Gastroesophageal sphincter (tissue), 4 donors: ENCODE measurements around the gene PEX5. TPM values are rescaled to one million over a fixed set of nuclear protein-coding genes. Genes with fewer than 3 reads are reported as not detected.

Experiments
- ATAC-seq: fragments of 150-250 bp; one replicate; pipeline ENCODE4 v1.9.1; 2016; ENCODE audit warnings: mild to moderate bottlenecking, moderate library complexity
- H3K27ac ChIP-seq, 4 donors: fragments of 200-600 bp; sonication (generic) in 3 of 4; 1 replicate in 3 of 4; 2 replicates in 1 of 4; pipeline ENCODE4 v1.5.1; 2016 to 2019
- H3K27me3 ChIP-seq: fragments of 200-600 bp; sonication (generic); one replicate; pipeline ENCODE4 v1.5.1; 2019
- H3K36me3 ChIP-seq, 2 donors: fragments of 200-600 bp; sonication (generic); one replicate each; pipeline ENCODE4 v1.5.1; 2019; ENCODE audit warnings: control low read depth in 1 of 2
- H3K4me1 ChIP-seq, 3 donors: fragments of 200-600 bp; sonication (generic); 1 replicate in 2 of 3; 2 replicates in 1 of 3; pipeline ENCODE4 v1.5.1; 2016 to 2019; ENCODE audit warnings: control low read depth in 2 of 3
- H3K4me3 ChIP-seq, 2 donors: fragments of 200-600 bp; sonication (generic); one replicate each; pipeline ENCODE4 v1.5.1; 2019; ENCODE audit warnings: mild to moderate bottlenecking in 1 of 2, moderate library complexity in 1 of 2
- H3K9me3 ChIP-seq, 3 donors: fragments of 200-600 bp; sonication (generic); one replicate each; pipeline ENCODE4 v1.5.1; 2017 to 2019; ENCODE audit warnings: control low read depth in 2 of 3
- CTCF ChIP-seq, 4 experiments: fragments of 200-600 bp in 2 of 4; fragments of 450-650 bp in 2 of 4; sonication (generic) in 1 of 4; IDR thresholded peaks; one replicate each; pipeline ENCODE4 v1.5.1; 2017 to 2019; ENCODE audit warnings: antibody characterized with exemption in 4 of 4, mild to moderate bottlenecking in 2 of 4, moderate library complexity in 2 of 4
- EP300 ChIP-seq: sonication (generic); formaldehyde crosslinking; IDR thresholded peaks from one replicate; pipeline ENCODE4 v1.6.1; 2017; ENCODE audit warnings: antibody characterized with exemption, mild to moderate bottlenecking
- POLR2A ChIP-seq, 2 donors: fragments of 450-650 bp; IDR thresholded peaks; one replicate each; pipeline ENCODE4 v1.6.1; 2017; ENCODE audit warnings: antibody characterized with exemption in 2 of 2, mild to moderate bottlenecking in 2 of 2, moderate library complexity in 1 of 2
- POLR2AphosphoS5 ChIP-seq: sonication (generic); formaldehyde crosslinking; IDR thresholded peaks from one replicate; pipeline ENCODE4 v1.6.1; 2017; ENCODE audit warnings: antibody characterized with exemption
- WGBS, 2 donors: methylation state at CpG; one replicate each; pipeline ENCODE4 v1.1.5; 2018; ENCODE audit warnings: low coverage in 1 of 2; 5-methylcytosine and 5-hydroxymethylcytosine counted together
- total RNA-seq, 4 donors: library from RNA; depleted of rRNA; stranded (reverse); fragments of >200 nt; gene quantifications; one replicate each; pipeline ENCODE4 v1.1.0, GENCODE V29; 2016

Gene PEX5
- total RNA-seq, 4 donors from 2014 or later: 36.8 to 53.2 (median 47.4) TPM

GRCh38 chr12:7160183-7160582, 29.3 kb upstream of the PEX5 start:
- peaks cover 25% of the 10 kb centered on the region for H3K27me3 ChIP-seq
- H3K4me3 ChIP-seq: no peak overlapping the region
- 70 to 83% methylated on average over 1 to 5 of the region's 7 CpGs for WGBS, 2 donors
- H3K4me1 ChIP-seq: peaks cover 0 to 5% (median 0%) of the 10 kb centered on the region in 3 donors
- no peak for ATAC-seq
- no peak overlapping the region for H3K27ac ChIP-seq
- peaks cover 0 to 33% of the 10 kb centered on the region in 2 donors for H3K36me3 ChIP-seq
- no peaks in the 10 kb centered on the region for H3K9me3 ChIP-seq
- TF ChIP-seq EP300: no peak
- TF ChIP-seq CTCF (IDR thresholded peaks at IDR 0.05): no peak
- TF ChIP-seq POLR2AphosphoS5: no peak
- no peak for TF ChIP-seq POLR2A (IDR thresholded peaks at IDR 0.05)

- H3K4me3 ChIP-seq: no peak overlapping the region
- no peak overlapping the region for H3K27ac ChIP-seq
- no peaks in the 10 kb centered on the region for H3K9me3 ChIP-seq
- peaks cover 0 to 22% of the 10 kb centered on the region in 2 donors for H3K36me3 ChIP-seq
- peaks cover 33% of the 10 kb centered on the region for H3K27me3 ChIP-seq
- peaks cover 0 to 5% (median 0%) of the 10 kb centered on the region in 3 donors for H3K4me1 ChIP-seq
- no peak for TF ChIP-seq EP300
- no peak for TF ChIP-seq CTCF (IDR thresholded peaks at IDR 0.05)
- no peak for TF ChIP-seq POLR2A (IDR thresholded peaks at IDR 0.05)
- TF ChIP-seq POLR2AphosphoS5: no peak
- ATAC-seq: no peak
- WGBS, 2 donors: 79 to 86% methylated on average over 3 of the region's 4 CpGs
Observed at GRCh38 chr12:7161327-7161726, 28.2 kb upstream of the PEX5 start.

GRCh38 chr12:7161811-7162210, 27.7 kb upstream of the PEX5 start:
- Histone ChIP-seq H3K4me1 (peaks cover 0 to 5% (median 0%) of the 10 kb centered on the region in 3 donors), H3K27me3 (peaks cover 33% of the 10 kb centered on the region), H3K27ac (no peak overlapping the region), H3K36me3 (peaks cover 0 to 17% of the 10 kb centered on the region in 2 donors), H3K4me3 (no peak overlapping the region), H3K9me3 (no peaks in the 10 kb centered on the region)
- 83 to 100% methylated on average over 2 to 3 of the region's 5 CpGs for WGBS, 2 donors
- TF ChIP-seq CTCF (IDR thresholded peaks at IDR 0.05) (no peak), POLR2A (IDR thresholded peaks at IDR 0.05) (no peak), POLR2AphosphoS5 (no peak), EP300 (no peak)
- no peak for ATAC-seq

GRCh38 chr12:7162691-7163114, 26.8 kb upstream of the PEX5 start:
- Histone ChIP-seq H3K4me1 (peaks cover 0 to 5% (median 0%) of the 10 kb centered on the region in 3 donors), H3K27ac (no peak overlapping the region), H3K9me3 (no peaks in the 10 kb centered on the region), H3K36me3 (peaks cover 0 to 8% of the 10 kb centered on the region in 2 donors), H3K27me3 (peaks cover 33% of the 10 kb centered on the region), H3K4me3 (no peak overlapping the region)
- 2 to 12% methylated on average over 9 to 10 of the region's 19 CpGs for WGBS, 2 donors
- ATAC-seq: peak; percentile 39
- TF ChIP-seq POLR2A (IDR thresholded peaks at IDR 0.05) (no peak), CTCF (IDR thresholded peaks at IDR 0.05) (peak in 2 of 4 experiments; percentile 38 to 41), EP300 (no peak)

GRCh38 chr12:7169951-7170350, 19.5 kb upstream of the PEX5 start:
- H3K4me1 ChIP-seq: no peaks in the 10 kb centered on the region

More at GRCh38 chr12:7169951-7170350, 19.5 kb upstream of the PEX5 start:
- no peak overlapping the region for H3K27ac ChIP-seq
- TF ChIP-seq CTCF (IDR thresholded peaks at IDR 0.05) (no peak), POLR2A (IDR thresholded peaks at IDR 0.05) (no peak), POLR2AphosphoS5 (no peak), EP300 (no peak)
- no peaks in the 10 kb centered on the region for H3K36me3 ChIP-seq
- ATAC-seq: no peak
- no peak overlapping the region for H3K4me3 ChIP-seq
- H3K27me3 ChIP-seq: peaks cover 22% of the 10 kb centered on the region
- peaks cover 0 to 12% (median 0%) of the 10 kb centered on the region in 3 donors for H3K9me3 ChIP-seq
